Glutamatergic neuron (in vitro differentiated cells): ENCODE measurements around the gene TTLL9. TPM values are rescaled to one million over a fixed set of nuclear protein-coding genes. Genes with fewer than 3 reads are reported as not detected.
A peak's percentile ranks its signal among the peaks of the same experiment; 100 is the strongest.

Source experiments
- DNase-seq: peaks from one replicate; pipeline ENCODE4 v3.0.0; 2022
- H3K27ac Mint-ChIP-seq: one replicate; pipeline ENCODE4 v1.8.0; 2020; ENCODE audit warnings: mild to moderate bottlenecking, mixed read lengths, inconsistent platforms; ENCODE audit not compliant: unreplicated experiment
- H3K27me3 Mint-ChIP-seq: one replicate; pipeline ENCODE4 v1.8.0; 2020; ENCODE audit warnings: mild to moderate bottlenecking, moderate library complexity, mixed read lengths, inconsistent platforms; ENCODE audit not compliant: unreplicated experiment
- H3K36me3 Mint-ChIP-seq: one replicate; pipeline ENCODE4 v1.8.0; 2020; ENCODE audit warnings: mild to moderate bottlenecking, mixed read lengths, inconsistent platforms; ENCODE audit not compliant: unreplicated experiment
- H3K4me1 Mint-ChIP-seq: one replicate; pipeline ENCODE4 v1.8.0; 2020; ENCODE audit warnings: mild to moderate bottlenecking, low read depth, mixed read lengths, inconsistent platforms; ENCODE audit not compliant: unreplicated experiment
- H3K4me3 Mint-ChIP-seq: one replicate; pipeline ENCODE4 v1.8.0; 2020; ENCODE audit warnings: mild to moderate bottlenecking, mixed read lengths, inconsistent platforms; ENCODE audit not compliant: unreplicated experiment
- H3K9me3 Mint-ChIP-seq: one replicate; pipeline ENCODE4 v1.8.0; 2020; ENCODE audit warnings: mild to moderate bottlenecking, moderate library complexity, mixed read lengths, inconsistent platforms; ENCODE audit not compliant: unreplicated experiment
- long read RNA-seq: library from polyadenylated mRNA; unstranded; transcript quantifications from one replicate; pipeline ENCODE4 v2.0.0, GENCODE V29; 2020; ENCODE audit not compliant: unreplicated experiment
- total RNA-seq: library from RNA; stranded (reverse); fragmentation: NEBNext Ultra II Directional; extraction: Animal tissue kit (Norgen Biotek cat#: 25700); gene quantifications from one replicate; pipeline ENCODE4 v1.2.1, GENCODE V29; 2021; ENCODE audit not compliant: unreplicated experiment
- TF ChIP-seq, protein P1 (sequence below): fragments of 200-600 bp; sonication (generic); IDR thresholded peaks from one replicate; pipeline ENCODE4 v1.5.0; 2021; ENCODE audit not compliant: partially characterized antibody, unreplicated experiment

TTLL9 gene, protein sequence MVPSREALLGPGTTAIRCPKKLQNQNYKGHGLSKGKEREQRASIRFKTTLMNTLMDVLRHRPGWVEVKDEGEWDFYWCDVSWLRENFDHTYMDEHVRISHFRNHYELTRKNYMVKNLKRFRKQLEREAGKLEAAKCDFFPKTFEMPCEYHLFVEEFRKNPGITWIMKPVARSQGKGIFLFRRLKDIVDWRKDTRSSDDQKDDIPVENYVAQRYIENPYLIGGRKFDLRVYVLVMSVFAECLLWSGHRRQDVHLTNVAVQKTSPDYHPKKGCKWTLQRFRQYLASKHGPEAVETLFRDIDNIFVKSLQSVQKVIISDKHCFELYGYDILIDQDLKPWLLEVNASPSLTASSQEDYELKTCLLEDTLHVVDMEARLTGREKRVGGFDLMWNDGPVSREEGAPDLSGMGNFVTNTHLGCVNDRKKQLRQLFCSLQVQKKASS
- 1.5 TPM for total RNA-seq
- long read RNA-seq, partial matches to known transcripts: 0 of 2 reads
- long read RNA-seq, other reads (novel, unspliced or antisense): 2 of 2 reads

DNA sequence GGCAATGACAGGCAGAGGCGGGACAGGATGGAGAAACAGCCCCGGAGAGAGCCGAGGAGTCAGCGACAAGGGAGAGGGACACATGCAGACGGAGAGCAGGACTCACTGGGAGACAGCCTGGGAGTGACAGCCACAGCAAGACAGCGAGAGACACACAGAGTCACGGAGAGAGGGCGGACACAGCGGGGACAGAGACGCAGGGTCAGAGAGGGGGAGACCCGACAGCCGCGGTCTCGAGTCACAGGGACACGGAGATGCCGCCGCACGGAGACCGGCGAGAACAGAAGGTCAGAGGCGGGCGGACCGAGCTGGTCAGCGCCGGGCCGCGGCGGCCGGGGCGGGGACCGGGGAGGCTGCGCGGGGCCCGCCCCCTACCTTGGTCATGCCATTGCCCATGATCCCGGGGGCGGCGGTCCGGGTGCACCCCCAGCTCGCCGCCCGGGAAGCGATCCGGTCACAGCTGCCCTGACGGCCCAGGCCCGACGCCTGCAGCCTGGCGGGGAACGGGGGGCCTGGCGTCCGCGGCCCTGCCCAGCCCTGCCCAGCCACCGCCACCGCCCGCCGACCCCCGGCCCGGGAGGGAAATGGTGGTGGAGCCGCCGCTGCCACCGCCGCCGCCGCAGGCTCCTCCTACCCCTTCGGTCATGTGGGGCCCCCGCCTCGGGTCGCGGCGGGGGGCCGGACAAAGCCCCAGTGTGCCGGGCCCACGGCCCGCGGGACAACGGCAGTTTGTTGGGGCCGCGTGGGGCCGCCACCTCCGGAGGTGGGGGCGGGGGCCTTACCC is at the start of gene TTLL9, which contains the start of gene DUSP15:
TSS of gene TTLL9 (plus strand) at position 693 of the 784 bp plus-strand sequence. CDS start 493 bp downstream, outside the sequence.
TSS of gene DUSP15 (minus strand) at position 586 of the 784 bp plus-strand sequence. CDS start at position 396, 190 bp downstream.
- peaks cover 26% of the 10 kb centered on the region for H3K27me3 Mint-ChIP-seq
- peak within 1 kb of the TSS; percentile 98 for H3K4me3 Mint-ChIP-seq
- H3K4me1 Mint-ChIP-seq: peaks cover 2% of the 10 kb centered on the region
- DNase-seq: peak; percentile 81
- H3K9me3 Mint-ChIP-seq: peaks cover 6% of the 10 kb centered on the region
- TF ChIP-seq, protein P1, sequence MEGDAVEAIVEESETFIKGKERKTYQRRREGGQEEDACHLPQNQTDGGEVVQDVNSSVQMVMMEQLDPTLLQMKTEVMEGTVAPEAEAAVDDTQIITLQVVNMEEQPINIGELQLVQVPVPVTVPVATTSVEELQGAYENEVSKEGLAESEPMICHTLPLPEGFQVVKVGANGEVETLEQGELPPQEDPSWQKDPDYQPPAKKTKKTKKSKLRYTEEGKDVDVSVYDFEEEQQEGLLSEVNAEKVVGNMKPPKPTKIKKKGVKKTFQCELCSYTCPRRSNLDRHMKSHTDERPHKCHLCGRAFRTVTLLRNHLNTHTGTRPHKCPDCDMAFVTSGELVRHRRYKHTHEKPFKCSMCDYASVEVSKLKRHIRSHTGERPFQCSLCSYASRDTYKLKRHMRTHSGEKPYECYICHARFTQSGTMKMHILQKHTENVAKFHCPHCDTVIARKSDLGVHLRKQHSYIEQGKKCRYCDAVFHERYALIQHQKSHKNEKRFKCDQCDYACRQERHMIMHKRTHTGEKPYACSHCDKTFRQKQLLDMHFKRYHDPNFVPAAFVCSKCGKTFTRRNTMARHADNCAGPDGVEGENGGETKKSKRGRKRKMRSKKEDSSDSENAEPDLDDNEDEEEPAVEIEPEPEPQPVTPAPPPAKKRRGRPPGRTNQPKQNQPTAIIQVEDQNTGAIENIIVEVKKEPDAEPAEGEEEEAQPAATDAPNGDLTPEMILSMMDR: no peak
- H3K27ac Mint-ChIP-seq: peak within 1 kb of the TSS; percentile 74
- H3K36me3 Mint-ChIP-seq: peaks cover 4% of the 10 kb centered on the region

DNA sequence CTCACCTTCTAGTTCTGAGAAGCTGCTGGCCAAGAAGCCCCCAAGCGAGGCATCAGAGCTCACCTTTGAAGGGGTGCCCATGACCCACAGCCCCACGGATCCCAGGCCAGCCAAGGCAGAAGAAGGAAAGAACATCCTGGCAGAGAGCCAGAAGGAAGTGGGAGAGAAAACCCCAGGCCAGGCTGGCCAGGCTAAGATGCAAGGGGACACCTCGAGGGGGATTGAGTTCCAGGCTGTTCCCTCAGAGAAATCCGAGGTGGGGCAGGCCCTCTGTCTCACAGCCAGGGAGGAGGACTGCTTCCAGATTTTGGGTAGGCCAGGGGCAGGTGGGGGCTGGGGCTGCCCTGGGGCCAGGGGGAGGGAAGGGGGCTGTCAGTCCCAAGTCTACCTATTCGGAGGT is 49.0 kb upstream of the TTLL9 start:
- Mint-ChIP-seq H3K4me3 (no peak overlapping the region), H3K36me3 (no peaks in the 10 kb centered on the region), H3K27me3 (peaks cover 4% of the 10 kb centered on the region), H3K4me1 (peaks cover 18% of the 10 kb centered on the region), H3K9me3 (peaks cover 2% of the 10 kb centered on the region), H3K27ac (no peak overlapping the region)
- TF ChIP-seq, protein P1: no peak
- peak; percentile 21 for DNase-seq

DNA sequence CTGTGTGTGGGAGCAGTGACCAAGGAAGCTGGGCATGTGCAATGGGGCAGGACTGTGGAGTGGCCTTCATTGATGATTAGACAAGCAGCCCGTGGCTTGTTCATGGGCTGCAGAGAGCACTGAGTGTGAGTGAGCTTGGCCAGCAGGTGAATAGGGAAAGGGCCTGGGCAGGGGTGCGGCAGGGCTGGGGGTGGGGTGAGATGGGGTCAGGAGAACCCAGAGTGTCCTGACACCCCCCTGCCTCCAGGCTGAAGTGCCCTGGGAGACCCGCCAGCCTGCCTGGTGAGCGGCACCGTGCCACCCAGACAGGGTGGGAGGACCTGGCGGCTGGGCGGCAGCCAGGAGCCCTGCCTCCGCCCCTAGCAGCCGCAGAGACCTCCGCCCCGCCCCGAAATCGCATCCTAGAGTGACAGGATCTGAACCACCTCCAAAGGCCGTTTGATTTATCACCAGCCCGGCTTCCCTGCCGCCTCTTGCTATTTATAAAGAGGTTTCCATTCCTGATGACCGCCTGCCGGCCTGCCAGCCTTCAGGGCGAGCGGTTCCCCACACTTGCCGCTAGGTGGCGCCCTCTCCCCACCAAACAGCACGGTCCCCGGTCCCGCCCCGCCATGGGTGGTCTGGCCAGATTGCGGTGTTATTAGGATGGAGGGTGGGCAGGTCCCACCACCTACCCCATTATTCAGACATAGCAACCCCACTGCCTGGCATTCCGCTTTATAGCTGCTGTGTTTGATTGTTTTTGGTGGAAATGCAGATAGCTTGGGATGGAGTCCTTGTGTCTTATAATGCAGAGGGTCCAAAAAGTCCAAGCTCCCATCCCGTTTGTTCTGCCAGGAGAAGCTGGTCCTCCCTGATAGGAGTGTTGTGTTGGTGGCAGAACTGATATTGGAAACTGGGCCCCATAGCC is 47.8 kb upstream of the TTLL9 start:
- TF ChIP-seq, protein P1: peak; percentile 100
- H3K36me3 Mint-ChIP-seq: no peaks in the 10 kb centered on the region
- peaks cover 18% of the 10 kb centered on the region for H3K4me1 Mint-ChIP-seq
- peaks cover 4% of the 10 kb centered on the region for H3K27me3 Mint-ChIP-seq
- peaks cover 2% of the 10 kb centered on the region for H3K9me3 Mint-ChIP-seq
- H3K27ac Mint-ChIP-seq: no peak overlapping the region
- DNase-seq: peak; percentile 99
- no peak overlapping the region for H3K4me3 Mint-ChIP-seq

DNA sequence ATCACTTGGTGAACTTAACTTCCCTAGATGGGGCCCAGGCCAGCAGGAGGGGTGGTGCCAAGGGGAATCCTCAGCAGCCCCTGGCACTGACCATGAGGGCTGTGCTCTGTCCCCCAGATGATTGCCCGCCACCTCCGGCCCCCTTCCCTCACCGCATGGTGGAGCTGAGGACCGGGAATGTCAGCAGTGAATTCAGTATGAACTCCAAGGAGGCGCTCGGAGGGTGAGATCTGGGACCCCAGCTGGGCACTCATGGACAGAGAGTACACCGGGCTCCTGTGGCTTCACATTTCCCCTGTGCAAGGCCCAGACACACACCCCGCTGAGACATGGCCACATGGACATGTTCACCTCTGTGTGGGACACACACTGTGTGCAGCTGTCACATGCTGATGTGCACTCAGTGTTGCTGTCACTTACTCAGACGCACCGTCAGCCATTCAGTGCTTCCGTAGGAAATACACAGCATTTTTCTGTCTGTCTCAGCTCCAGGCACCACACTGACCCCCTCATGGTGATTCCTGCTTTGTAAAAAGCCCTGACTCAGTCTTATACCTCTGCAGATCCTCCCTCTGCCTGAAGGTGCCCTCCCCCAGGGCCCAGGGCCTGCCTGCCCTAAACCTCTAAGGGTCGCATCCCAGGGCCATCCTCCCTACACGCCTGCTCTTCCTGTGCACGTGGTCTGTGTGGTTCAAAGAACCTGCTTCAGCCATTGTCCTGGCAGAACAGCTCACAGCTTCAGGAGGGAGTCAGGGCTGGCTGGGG is 46.9 kb upstream of the TTLL9 start:
- H3K4me3 Mint-ChIP-seq: peak overlapping the region; percentile 18
- H3K36me3 Mint-ChIP-seq: no peaks in the 10 kb centered on the region
- H3K27ac Mint-ChIP-seq: peak overlapping the region; percentile 41
- peaks cover 6% of the 10 kb centered on the region for H3K27me3 Mint-ChIP-seq
- H3K4me1 Mint-ChIP-seq: peaks cover 18% of the 10 kb centered on the region
- TF ChIP-seq, protein P1: no peak
- peaks cover 2% of the 10 kb centered on the region for H3K9me3 Mint-ChIP-seq
- DNase-seq: peak; percentile 60
